ENCODE results near the gene PRRG2.

Gene PRRG2

GRCh38 chr19:49581007-49581508, at the start of gene PRRG2:
Gene PRRG2, plus strand, starts transcription at chr19:49581316. Its CDS starts 1,904 bp downstream, at chr19:49583220.
- in situ Hi-C loops (cut with HindIII; ENCODE audit: low sequenced_read_pairs) = no loop called here
- H3K4me3 ChIP-seq (ENCODE audit: low read depth, low read length) = peak within 1 kb of the TSS; percentile 96
- DNase-seq (ENCODE audit: low read depth, low spot score) = no peak
- no peak for TF ChIP-seq CTCF (IDR thresholded peaks at IDR 0.05; ENCODE audit: low read depth, low read length)

GRCh38 chr19:49533551-49534488, 47.3 kb upstream of the PRRG2 start:
- peak; percentile 40 for TF ChIP-seq CTCF (IDR thresholded peaks at IDR 0.05; ENCODE audit: low read depth, low read length)
- peak overlapping the region; percentile 48 for H3K4me3 ChIP-seq (ENCODE audit: low read depth, low read length)
- DNase-seq (ENCODE audit: low read depth, low spot score) = peak; percentile 51
- in situ Hi-C loops (cut with HindIII; ENCODE audit: low sequenced_read_pairs) = no loop called here

GRCh38 chr19:49534632-49535385, 46.3 kb upstream of the PRRG2 start:
- in situ Hi-C loops (cut with HindIII; ENCODE audit: low sequenced_read_pairs) = no loop called here
- no peak overlapping the region for H3K4me3 ChIP-seq (ENCODE audit: low read depth, low read length)
- no peak for TF ChIP-seq CTCF (IDR thresholded peaks at IDR 0.05; ENCODE audit: low read depth, low read length)

GRCh38 chr19:49536921-49537462, 44.1 kb upstream of the PRRG2 start:
- no peak for TF ChIP-seq CTCF (IDR thresholded peaks at IDR 0.05; ENCODE audit: low read depth, low read length)
- in situ Hi-C loops (cut with HindIII; ENCODE audit: low sequenced_read_pairs) = no loop called here
- no peak overlapping the region for H3K4me3 ChIP-seq (ENCODE audit: low read depth, low read length)
- no peak for DNase-seq (ENCODE audit: low read depth, low spot score)

More at GRCh38 chr19:49534632-49535385, 46.3 kb upstream of the PRRG2 start:
- DNase-seq (ENCODE audit: low read depth, low spot score) = no peak

GRCh38 chr19:49538643-49539042, 42.5 kb upstream of the PRRG2 start:
- in situ Hi-C loops (cut with HindIII; ENCODE audit: low sequenced_read_pairs) = no loop called here
- no peak for TF ChIP-seq CTCF (IDR thresholded peaks at IDR 0.05; ENCODE audit: low read depth, low read length)
- no peak for DNase-seq (ENCODE audit: low read depth, low spot score)
- H3K4me3 ChIP-seq (ENCODE audit: low read depth, low read length) = no peak overlapping the region
